Adrenal gland (tissue), 5 donors: ENCODE results near the gene USF3.

Experiments used
- POLR2A ChIP-seq, 2 donors: fragments of 450-650 bp; IDR thresholded peaks; one replicate each; pipeline ENCODE4 v1.6.1; 2017; ENCODE audit warnings: antibody characterized with exemption in 2 of 2, mild to moderate bottlenecking in 2 of 2, moderate library complexity in 1 of 2
- TF ChIP-seq, protein P1 (sequence below), 6 experiments: fragments of 450-650 bp in 4 of 6; fragments of 200-600 bp in 2 of 6; sonication (generic) in 1 of 6; IDR thresholded peaks; 1 replicate in 5 of 6; 2 replicates in 1 of 6; pipeline versions ENCODE4 v1.5.1 to v1.8.0; 2016 to 2021; ENCODE audit warnings: antibody characterized with exemption in 6 of 6, mild to moderate bottlenecking in 2 of 6, moderate library complexity in 1 of 6
- donor health status: DM: no; HTN: no; CAD: no.

- TF ChIP-seq, protein P1, sequence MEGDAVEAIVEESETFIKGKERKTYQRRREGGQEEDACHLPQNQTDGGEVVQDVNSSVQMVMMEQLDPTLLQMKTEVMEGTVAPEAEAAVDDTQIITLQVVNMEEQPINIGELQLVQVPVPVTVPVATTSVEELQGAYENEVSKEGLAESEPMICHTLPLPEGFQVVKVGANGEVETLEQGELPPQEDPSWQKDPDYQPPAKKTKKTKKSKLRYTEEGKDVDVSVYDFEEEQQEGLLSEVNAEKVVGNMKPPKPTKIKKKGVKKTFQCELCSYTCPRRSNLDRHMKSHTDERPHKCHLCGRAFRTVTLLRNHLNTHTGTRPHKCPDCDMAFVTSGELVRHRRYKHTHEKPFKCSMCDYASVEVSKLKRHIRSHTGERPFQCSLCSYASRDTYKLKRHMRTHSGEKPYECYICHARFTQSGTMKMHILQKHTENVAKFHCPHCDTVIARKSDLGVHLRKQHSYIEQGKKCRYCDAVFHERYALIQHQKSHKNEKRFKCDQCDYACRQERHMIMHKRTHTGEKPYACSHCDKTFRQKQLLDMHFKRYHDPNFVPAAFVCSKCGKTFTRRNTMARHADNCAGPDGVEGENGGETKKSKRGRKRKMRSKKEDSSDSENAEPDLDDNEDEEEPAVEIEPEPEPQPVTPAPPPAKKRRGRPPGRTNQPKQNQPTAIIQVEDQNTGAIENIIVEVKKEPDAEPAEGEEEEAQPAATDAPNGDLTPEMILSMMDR (IDR thresholded peaks at IDR 0.05), result no peak
- no peak for TF ChIP-seq POLR2A (IDR thresholded peaks at IDR 0.05)
Measured at GRCh38 chr3:113643583-113643982, 52.9 kb downstream of the USF3 start.
